ENCODE results near the gene TUBGCP2.
A peak's percentile ranks its signal among the peaks of the same experiment; 100 is the strongest.

TUBGCP2 gene

DNA sequence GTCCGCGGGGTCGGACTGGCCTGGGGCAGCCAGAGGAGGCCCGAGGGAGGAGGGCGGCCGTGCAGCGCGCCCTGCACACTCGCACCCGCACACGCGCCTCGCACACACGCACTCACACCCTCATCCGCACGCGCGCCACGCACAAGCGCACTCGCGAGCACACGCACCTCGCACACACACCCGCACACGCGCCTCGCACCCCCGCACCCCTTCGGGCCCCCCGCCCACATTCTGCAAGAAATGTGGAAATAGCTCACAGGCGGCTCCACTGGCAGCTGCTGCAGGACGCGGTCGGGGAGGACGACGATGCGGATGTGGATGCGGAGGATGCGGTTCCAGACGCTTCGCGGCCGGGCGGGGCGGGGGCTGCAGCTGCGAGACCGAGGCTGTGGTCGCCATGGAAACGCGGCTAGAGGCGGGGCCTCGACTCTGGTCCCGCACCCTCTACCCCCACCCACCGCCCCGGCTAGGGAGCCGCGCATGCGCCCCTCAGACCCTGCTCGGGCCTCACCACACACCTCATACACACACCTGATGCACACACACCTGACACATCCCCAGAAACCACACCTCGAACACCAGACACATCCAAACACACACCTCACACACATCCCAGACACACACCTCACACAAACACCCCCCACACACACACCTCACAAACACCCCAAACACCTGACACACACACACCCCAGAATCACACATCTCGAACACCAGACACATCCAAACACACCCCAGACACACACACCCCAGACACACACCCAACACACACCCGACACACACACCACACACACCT, 28.1 kb upstream of the TUBGCP2 start, which contains the start of gene CALY:
Gene CALY (minus strand): TSS at position 320 of the 793 bp plus-strand sequence. CDS start 7,907 bp downstream, outside the sequence.
- Histone ChIP-seq H3K4me1 (ENCODE audit: insufficient read depth, low read length) (peaks cover 14% of the 10 kb centered on the region), H3K4me3 (ENCODE audit: low read length) (no peak within 1 kb of the TSS), H3K9me3 (ENCODE audit: low read length) (peaks cover 9% of the 10 kb centered on the region), H3K36me3 (ENCODE audit: insufficient read depth, low read length) (no peaks in the 10 kb centered on the region), H2AFZ (ENCODE audit: low read depth, low read length) (peak within 1 kb of the TSS; percentile 60), H3K27me3 (ENCODE audit: insufficient read depth, low read length) (peaks cover 31% of the 10 kb centered on the region)

DNA sequence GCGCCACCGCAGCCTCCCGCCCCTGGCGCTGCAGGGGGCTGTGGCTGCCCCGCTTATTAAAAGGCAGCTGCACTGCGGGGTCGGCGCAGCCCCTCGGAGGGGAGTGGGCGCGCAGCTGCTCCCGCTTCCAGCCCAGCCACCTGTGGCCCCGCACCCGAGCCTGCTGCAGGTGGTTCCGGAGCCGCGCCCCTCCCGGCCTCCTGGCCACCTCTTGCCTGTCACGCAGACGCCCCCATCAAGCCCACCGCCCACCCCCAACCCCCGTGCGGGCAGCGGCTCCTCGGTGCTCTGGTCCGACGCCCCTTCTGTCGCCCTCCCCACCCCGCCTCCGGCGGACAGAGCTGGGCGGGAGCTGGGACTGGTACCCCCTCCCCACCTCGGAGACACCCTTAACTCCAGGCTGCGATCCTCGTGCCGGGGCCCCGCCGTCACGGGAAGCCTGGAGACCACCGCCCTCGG, 27.5 kb upstream of the TUBGCP2 start:
- Histone ChIP-seq H3K4me3 (ENCODE audit: low read length) (no peak overlapping the region), H3K36me3 (ENCODE audit: insufficient read depth, low read length) (no peaks in the 10 kb centered on the region), H3K27me3 (ENCODE audit: insufficient read depth, low read length) (peaks cover 31% of the 10 kb centered on the region), H2AFZ (ENCODE audit: low read depth, low read length) (no peak overlapping the region), H3K4me1 (ENCODE audit: insufficient read depth, low read length) (peaks cover 14% of the 10 kb centered on the region), H3K9me3 (ENCODE audit: low read length) (peaks cover 9% of the 10 kb centered on the region)

DNA sequence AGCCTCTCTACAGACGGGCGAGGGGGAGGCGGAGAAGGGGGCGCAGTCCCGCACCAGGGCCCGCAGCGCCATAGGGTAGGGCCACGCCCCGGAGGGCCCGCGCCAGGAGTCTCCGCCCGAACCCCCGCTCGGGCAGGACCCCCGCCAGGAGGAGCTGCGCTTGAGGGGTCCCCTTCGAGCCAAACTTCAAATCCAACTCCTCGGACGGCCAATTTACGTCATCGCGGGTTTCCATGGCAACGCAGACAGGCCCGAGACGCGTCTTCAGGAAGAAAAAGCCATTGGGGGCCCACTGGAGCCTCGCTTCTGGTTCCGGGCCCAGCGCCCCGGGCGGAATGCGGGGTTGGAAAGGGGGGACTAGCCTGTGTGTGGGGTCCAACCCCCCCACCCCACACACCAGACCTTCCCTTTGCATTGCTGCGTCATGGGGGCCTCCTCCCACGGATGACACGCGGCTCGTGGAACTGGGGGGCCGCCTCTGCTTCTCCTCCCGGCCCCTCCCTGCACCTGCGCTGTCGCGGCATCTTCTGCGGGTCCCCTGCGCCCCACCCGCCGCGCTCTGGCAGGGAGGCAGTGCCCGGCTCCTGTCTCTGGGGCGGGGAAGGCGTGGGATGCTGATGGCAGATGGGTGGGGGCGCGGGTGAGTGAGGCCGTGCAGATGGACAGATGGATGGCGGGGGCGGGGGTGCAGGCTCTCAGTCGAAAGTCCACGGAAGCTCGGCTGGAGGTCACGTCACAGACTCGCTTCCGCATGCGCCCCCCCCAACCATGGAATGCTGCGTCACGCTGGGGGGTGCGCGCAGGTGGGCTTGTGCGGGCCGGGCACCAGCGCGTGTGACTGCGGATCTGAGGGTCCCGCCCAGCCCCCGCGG, 26.8 kb upstream of the TUBGCP2 start:
- Histone ChIP-seq H3K4me1 (ENCODE audit: insufficient read depth, low read length) (peaks cover 14% of the 10 kb centered on the region), H3K9me3 (ENCODE audit: low read length) (peaks cover 9% of the 10 kb centered on the region), H2AFZ (ENCODE audit: low read depth, low read length) (peak overlapping the region; percentile 60), H3K27me3 (ENCODE audit: insufficient read depth, low read length) (peaks cover 35% of the 10 kb centered on the region), H3K36me3 (ENCODE audit: insufficient read depth, low read length) (no peaks in the 10 kb centered on the region), H3K4me3 (ENCODE audit: low read length) (peak overlapping the region; percentile 27)

DNA sequence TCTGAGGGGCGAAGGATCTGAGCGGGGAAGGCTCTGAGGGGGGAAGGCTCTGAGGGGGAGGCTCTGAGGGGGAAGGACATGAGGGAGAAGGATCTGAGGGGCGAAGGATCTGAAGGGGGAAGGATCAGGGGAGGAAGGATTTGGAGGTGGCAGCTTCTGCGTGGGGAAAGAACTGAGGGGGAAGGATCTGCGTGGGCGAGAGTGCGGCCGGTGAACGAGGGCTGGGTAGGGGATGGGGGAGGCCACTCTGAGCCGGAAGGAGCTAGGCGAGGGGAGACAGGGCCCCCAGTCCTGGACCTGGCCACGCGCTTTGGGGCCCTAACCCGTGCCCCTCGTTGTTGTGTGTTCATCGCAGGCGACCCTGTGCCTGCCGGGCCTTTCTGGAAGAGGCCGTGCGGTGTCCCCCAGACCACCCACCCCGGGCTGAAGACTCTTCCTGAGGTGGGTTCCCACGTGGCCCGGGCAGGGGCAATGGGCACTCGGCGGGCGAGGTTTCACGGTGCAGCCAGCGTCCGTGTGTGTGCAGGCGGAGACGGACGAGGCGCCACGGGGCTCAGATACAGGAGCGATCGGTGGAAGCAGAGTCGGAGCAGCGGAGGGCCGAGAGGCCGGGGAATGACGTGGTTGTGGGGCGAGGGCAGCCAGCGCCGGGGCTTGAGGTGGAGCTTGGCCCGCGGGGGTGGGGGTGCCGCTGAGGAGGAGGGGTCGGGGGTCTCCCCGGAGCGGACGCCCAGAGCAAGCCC, 26.0 kb upstream of the TUBGCP2 start:
- peak overlapping the region; percentile 60 for H2AFZ ChIP-seq (ENCODE audit: low read depth, low read length)
- H3K9me3 ChIP-seq (ENCODE audit: low read length), result peaks cover 9% of the 10 kb centered on the region
- peak overlapping the region; percentile 27 for H3K4me3 ChIP-seq (ENCODE audit: low read length)
- H3K4me1 ChIP-seq (ENCODE audit: insufficient read depth, low read length), result peaks cover 14% of the 10 kb centered on the region
- peaks cover 35% of the 10 kb centered on the region for H3K27me3 ChIP-seq (ENCODE audit: insufficient read depth, low read length)
- H3K36me3 ChIP-seq (ENCODE audit: insufficient read depth, low read length), result no peaks in the 10 kb centered on the region

DNA sequence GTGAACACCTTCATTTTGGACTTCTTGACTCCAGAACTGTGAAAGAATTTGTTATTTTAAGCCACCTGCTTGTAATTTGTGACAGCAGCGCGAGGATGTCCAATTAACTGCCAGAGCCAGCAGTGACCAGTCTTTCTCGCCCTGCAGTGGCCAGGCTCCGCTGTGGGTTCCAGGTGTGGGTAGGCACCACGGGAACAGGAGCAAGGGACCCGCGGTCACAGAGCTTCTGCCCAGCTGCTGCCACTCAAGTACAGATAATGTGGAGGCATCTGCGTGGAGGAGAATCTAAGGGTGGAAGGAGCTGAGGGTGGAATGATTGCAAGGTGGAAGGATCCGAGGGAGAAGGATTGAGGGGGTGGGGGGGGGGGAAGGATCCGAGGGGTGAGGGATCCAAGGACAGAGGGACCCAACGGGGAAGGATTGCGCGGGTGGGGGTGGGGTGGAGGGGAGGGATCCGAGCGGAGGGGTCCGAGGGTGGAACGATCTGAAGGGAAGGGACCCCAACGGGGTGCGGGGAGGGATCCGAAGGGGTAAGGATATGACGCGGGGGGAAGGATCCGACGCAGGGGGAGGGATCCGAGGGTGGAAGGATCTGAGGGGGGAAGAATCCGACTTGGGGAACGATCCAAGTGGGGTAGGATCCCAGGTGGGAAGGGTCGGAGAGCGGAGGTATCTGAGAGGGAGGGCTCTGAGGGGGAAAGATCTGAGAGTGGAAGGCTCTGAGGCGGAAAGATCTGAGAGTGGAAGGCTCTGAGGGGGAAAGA, 24.4 kb upstream of the TUBGCP2 start:
- no peaks in the 10 kb centered on the region for H3K36me3 ChIP-seq (ENCODE audit: insufficient read depth, low read length)
- H2AFZ ChIP-seq (ENCODE audit: low read depth, low read length), result no peak overlapping the region
- peaks cover 9% of the 10 kb centered on the region for H3K9me3 ChIP-seq (ENCODE audit: low read length)
- H3K27me3 ChIP-seq (ENCODE audit: insufficient read depth, low read length), result peaks cover 46% of the 10 kb centered on the region
- no peak overlapping the region for H3K4me3 ChIP-seq (ENCODE audit: low read length)
- H3K4me1 ChIP-seq (ENCODE audit: insufficient read depth, low read length), result peaks cover 19% of the 10 kb centered on the region

DNA sequence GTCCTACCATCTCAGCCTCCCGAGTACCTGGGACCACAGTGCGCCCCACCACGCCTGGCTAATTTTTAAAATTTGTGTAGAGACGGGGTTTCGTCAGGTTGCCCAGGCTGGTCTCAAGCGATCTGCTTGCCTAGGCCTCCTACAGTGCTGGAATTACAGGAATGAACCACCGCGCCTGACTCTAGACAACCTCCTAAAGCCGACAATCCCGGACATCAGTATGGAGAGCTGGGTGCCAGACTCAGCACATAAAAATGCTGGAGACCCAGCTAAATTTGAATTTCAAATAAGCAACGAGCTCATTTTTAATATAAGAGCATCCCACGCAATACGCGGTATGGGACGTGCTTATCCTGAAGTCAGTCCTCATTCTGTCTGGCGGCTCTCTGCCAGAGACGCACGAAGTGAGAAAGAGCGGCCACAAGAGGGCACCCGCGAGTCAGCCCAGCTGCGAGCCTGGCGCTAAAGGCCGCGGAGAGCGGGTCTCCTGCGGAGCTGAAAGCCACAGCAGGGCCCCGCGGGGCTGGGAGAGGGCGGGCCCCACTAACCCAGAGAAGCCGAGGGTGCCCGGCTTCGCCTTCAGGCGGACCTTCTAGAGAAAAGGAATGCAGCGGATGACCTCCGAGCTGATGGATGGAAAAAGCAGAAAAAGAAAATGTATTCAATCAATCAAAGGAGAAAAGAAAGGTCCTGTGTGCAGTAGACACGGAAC, 21.0 kb upstream of the TUBGCP2 start:
- H3K36me3 ChIP-seq (ENCODE audit: insufficient read depth, low read length), result no peaks in the 10 kb centered on the region
- H3K9me3 ChIP-seq (ENCODE audit: low read length), result peaks cover 9% of the 10 kb centered on the region
- peaks cover 44% of the 10 kb centered on the region for H3K27me3 ChIP-seq (ENCODE audit: insufficient read depth, low read length)
- H3K4me1 ChIP-seq (ENCODE audit: insufficient read depth, low read length), result peaks cover 16% of the 10 kb centered on the region
- no peak overlapping the region for H2AFZ ChIP-seq (ENCODE audit: low read depth, low read length)
- H3K4me3 ChIP-seq (ENCODE audit: low read length), result no peak overlapping the region

DNA sequence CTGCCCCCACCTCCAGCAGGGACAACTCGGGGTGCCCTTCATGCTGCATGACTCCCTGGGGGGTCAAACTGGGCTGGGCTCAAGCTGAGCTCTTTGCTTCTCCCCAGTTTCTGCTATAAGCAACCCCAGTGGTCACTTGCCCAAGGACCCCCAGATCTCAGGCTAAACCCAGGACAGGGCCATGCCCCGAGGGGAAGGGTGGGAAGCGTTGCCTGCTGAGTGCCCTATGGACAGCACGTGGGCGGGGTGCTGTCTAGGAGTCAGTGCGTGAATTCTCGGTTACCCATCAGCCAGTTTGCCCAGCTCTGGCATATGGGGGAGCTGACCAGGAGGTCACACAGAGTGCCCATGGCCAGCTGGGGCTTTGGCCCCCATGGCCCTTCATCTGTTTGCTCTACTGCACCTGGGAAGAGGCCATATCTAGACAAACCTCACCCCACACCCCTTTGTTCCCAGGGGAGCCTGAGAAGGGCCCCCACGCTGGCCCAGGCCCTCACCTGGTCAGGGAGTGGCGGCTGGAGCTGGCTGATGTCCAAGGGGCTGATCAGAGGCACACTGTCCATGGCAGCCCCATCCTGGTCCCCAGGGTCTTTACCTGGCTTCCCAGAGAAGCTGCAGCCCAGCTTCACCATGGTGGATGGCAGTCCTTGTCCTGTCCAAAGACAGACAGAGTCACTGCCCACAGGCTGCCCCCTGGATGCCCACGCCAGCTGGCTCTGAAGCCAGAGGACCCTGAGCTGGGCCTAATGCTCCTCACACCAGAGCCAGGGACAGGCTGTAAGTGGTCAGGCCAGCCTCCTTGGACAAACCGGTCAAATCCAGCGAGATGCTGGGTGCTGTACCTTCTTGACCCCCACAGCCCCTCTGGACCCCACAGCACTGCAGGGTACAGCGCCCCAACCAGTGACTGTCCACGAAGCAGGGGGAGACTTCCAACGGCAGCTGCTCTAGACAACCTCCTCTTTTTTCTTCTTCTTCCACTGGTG, 20.0 kb upstream of the TUBGCP2 start:
- Histone ChIP-seq H3K4me3 (ENCODE audit: low read length) (no peak overlapping the region), H3K36me3 (ENCODE audit: insufficient read depth, low read length) (no peaks in the 10 kb centered on the region), H3K27me3 (ENCODE audit: insufficient read depth, low read length) (peaks cover 40% of the 10 kb centered on the region), H3K9me3 (ENCODE audit: low read length) (peaks cover 9% of the 10 kb centered on the region), H3K4me1 (ENCODE audit: insufficient read depth, low read length) (peaks cover 19% of the 10 kb centered on the region), H2AFZ (ENCODE audit: low read depth, low read length) (no peak overlapping the region)

DNA sequence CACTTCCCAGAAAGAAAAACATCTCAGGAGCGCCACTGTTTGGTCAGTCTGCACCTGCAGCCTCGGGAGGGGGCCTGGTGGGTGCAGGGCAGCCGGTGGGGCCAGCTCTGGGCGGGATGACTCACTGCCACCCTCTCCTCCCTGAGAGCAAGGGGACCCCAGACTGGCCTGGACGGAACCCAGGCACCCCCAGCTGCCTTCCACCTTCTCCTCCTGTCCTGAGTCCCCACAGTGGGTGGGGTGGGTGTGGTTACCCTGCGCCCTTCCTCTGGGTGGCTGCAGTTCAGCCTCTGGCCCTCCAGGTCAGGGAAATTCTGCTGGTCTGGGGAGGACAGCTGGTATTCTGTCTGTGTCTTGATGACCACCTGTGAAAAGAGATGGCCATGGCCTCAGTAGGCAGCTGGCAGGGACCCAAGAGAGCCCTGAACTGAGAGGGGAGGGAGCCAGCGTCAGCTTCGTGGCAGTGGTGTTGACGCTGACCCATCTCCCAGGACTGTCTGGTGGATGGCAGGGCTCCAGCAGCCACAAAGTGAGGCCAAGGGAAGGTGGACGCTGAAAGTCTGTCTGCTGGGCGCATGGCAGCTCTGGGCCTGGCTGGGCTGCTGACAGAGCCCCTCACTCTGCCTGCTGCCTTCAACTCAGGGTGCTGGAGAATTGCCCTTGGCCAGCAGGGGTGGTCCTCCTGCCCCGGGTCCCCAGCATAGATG, 19.1 kb upstream of the TUBGCP2 start:
- peaks cover 7% of the 10 kb centered on the region for H3K9me3 ChIP-seq (ENCODE audit: low read length)
- H3K27me3 ChIP-seq (ENCODE audit: insufficient read depth, low read length), result peaks cover 40% of the 10 kb centered on the region
- peaks cover 19% of the 10 kb centered on the region for H3K4me1 ChIP-seq (ENCODE audit: insufficient read depth, low read length)
- H3K36me3 ChIP-seq (ENCODE audit: insufficient read depth, low read length), result no peaks in the 10 kb centered on the region
- no peak overlapping the region for H2AFZ ChIP-seq (ENCODE audit: low read depth, low read length)
- H3K4me3 ChIP-seq (ENCODE audit: low read length), result no peak overlapping the region

DNA sequence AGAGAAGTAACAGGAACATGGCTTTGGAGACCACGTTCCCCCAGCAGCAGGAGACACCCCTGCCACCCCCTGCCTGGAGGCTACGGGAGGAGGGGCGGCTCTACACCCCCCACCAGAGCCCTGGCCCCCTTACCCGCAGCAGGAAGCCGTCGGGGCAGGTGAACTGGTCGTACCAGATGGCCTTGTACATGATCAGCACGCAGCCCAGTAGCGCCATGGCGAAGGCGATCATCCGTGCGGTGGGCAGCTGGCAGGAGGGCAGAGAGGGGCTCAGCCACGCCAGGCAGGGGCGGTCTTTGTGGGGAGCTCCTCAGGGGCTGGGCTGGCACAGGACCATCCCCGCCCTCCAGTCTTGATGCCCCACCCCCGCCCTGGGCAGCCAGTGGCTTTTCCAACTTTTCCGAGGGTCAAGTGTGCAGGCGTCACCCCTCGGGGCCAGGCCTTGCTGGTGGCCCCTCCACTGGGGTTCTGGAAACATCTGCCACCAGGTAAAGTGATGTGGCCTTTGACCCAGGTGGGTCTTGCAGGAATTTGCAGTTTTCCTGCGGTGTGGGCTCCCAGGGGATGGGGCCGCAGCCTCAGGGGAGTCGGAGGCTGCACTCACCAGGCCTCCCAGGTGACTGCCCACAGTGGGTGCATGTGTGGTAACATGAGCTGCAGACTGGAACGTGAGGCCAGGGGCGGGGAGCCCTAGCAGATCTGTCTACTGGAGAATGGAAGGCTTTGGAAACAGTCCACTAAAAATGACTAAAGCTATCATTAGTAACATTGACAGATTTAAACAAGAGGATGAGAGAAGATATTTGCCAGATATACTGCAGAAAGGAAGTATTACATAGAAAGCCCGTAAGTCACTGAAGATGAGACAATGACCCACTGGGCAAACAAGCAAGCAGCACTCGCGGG, 18.3 kb upstream of the TUBGCP2 start:
- H3K4me3 ChIP-seq (ENCODE audit: low read length), result no peak overlapping the region
- H3K4me1 ChIP-seq (ENCODE audit: insufficient read depth, low read length), result peaks cover 19% of the 10 kb centered on the region
- no peak overlapping the region for H2AFZ ChIP-seq (ENCODE audit: low read depth, low read length)
- H3K27me3 ChIP-seq (ENCODE audit: insufficient read depth, low read length), result peaks cover 40% of the 10 kb centered on the region
- no peaks in the 10 kb centered on the region for H3K36me3 ChIP-seq (ENCODE audit: insufficient read depth, low read length)
- peaks cover under 1% of the 10 kb centered on the region for H3K9me3 ChIP-seq (ENCODE audit: low read length)

DNA sequence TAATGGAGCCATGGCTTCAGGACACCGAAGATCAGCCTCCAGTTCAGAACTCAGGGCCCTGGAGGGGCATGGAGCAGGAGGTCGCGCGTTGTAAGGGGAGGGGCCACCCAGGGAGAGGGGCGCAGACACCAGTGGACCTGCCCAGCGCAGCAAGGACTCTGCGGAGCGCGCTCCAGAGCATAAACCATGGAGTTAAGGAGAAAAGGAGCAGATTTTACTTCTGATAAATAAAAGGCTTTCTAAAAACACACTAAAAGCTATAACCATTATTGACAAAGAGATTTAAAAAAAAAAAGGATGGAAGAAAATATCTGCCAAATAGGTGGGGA, 17.5 kb upstream of the TUBGCP2 start:
- Histone ChIP-seq H3K27me3 (ENCODE audit: insufficient read depth, low read length) (peaks cover 40% of the 10 kb centered on the region), H3K9me3 (ENCODE audit: low read length) (no peaks in the 10 kb centered on the region), H2AFZ (ENCODE audit: low read depth, low read length) (peak overlapping the region; percentile 76), H3K4me1 (ENCODE audit: insufficient read depth, low read length) (peaks cover 19% of the 10 kb centered on the region), H3K4me3 (ENCODE audit: low read length) (peak overlapping the region; percentile 50), H3K36me3 (ENCODE audit: insufficient read depth, low read length) (no peaks in the 10 kb centered on the region)

Measured in neuron (in vitro differentiated cells).